Measurements from ENCODE around the gene SNX15.

Gene SNX15

GRCh38 chr11:65084598-65085375, 57.5 kb downstream of the SNX15 start:
- no peak for DNase-seq (ENCODE audit: low read depth)

GRCh38 chr11:65085446-65085845, 58.2 kb downstream of the SNX15 start:
- no peak for DNase-seq (ENCODE audit: low read depth)

GRCh38 chr11:65086809-65087208, 59.6 kb downstream of the SNX15 start:
- DNase-seq (ENCODE audit: low read depth) = no peak

GRCh38 chr11:65087216-65087615, 60.0 kb downstream of the SNX15 start:
- no peak for DNase-seq (ENCODE audit: low read depth)

- DNase-seq (ENCODE audit: low read depth) = no peak
Measured at GRCh38 chr11:65087827-65088226, 60.6 kb downstream of the SNX15 start.

GRCh38 chr11:65089621-65090020, 62.4 kb downstream of the SNX15 start:
- no peak for DNase-seq (ENCODE audit: low read depth)
